ENCODE measurements around the gene MREG. TPM values are rescaled to one million over a fixed set of nuclear protein-coding genes. Genes with fewer than 3 reads are reported as not detected.

MREG gene
- total RNA-seq, 1 donor from 2014 or later: 10.5 TPM

GRCh38 chr2:215919624-215920243, 93.6 kb downstream of the MREG start:
- no peak overlapping the region for H3K4me3 ChIP-seq (ENCODE audit: low read depth, low read length)
- H3K27me3 ChIP-seq (ENCODE audit: control insufficient read depth, insufficient read depth, low read length): no peaks in the 10 kb centered on the region
- H3K36me3 ChIP-seq (ENCODE audit: control insufficient read depth, insufficient read depth, low read length): no peaks in the 10 kb centered on the region
- TF ChIP-seq CTCF (IDR thresholded peaks at IDR 0.05; ENCODE audit: insufficient read depth, low read length, poor library complexity, severe bottlenecking): no peak
- DNase-seq (ENCODE audit: low read depth): no peak

GRCh38 chr2:215918901-215919599, 94.3 kb downstream of the MREG start:
- no peak overlapping the region for H3K4me3 ChIP-seq (ENCODE audit: low read depth, low read length)
- H3K27me3 ChIP-seq (ENCODE audit: control insufficient read depth, insufficient read depth, low read length): no peaks in the 10 kb centered on the region
- DNase-seq (ENCODE audit: low read depth): no peak
- no peaks in the 10 kb centered on the region for H3K36me3 ChIP-seq (ENCODE audit: control insufficient read depth, insufficient read depth, low read length)
- TF ChIP-seq CTCF (IDR thresholded peaks at IDR 0.05; ENCODE audit: insufficient read depth, low read length, poor library complexity, severe bottlenecking): no peak

- Histone ChIP-seq H3K27me3 (ENCODE audit: control insufficient read depth, insufficient read depth, low read length) (no peaks in the 10 kb centered on the region), H3K36me3 (ENCODE audit: control insufficient read depth, insufficient read depth, low read length) (no peaks in the 10 kb centered on the region), H3K4me3 (ENCODE audit: low read depth, low read length) (no peak overlapping the region)
- TF ChIP-seq CTCF (IDR thresholded peaks at IDR 0.05; ENCODE audit: insufficient read depth, low read length, poor library complexity, severe bottlenecking): no peak
- DNase-seq (ENCODE audit: low read depth): peak; percentile 41
These were observed 95.3 kb downstream of the MREG start for GRCh38 chr2:215917953-215918620.

GRCh38 chr2:215915441-215915840, 97.9 kb downstream of the MREG start:
- H3K36me3 ChIP-seq (ENCODE audit: control insufficient read depth, insufficient read depth, low read length): no peaks in the 10 kb centered on the region
- no peak overlapping the region for H3K4me3 ChIP-seq (ENCODE audit: low read depth, low read length)
- no peaks in the 10 kb centered on the region for H3K27me3 ChIP-seq (ENCODE audit: control insufficient read depth, insufficient read depth, low read length)
- TF ChIP-seq CTCF (IDR thresholded peaks at IDR 0.05; ENCODE audit: insufficient read depth, low read length, poor library complexity, severe bottlenecking): no peak
- DNase-seq (ENCODE audit: low read depth): no peak

- no peak for DNase-seq (ENCODE audit: low read depth)
- no peak for TF ChIP-seq CTCF (IDR thresholded peaks at IDR 0.05; ENCODE audit: insufficient read depth, low read length, poor library complexity, severe bottlenecking)
- Histone ChIP-seq H3K27me3 (ENCODE audit: control insufficient read depth, insufficient read depth, low read length) (no peaks in the 10 kb centered on the region), H3K36me3 (ENCODE audit: control insufficient read depth, insufficient read depth, low read length) (no peaks in the 10 kb centered on the region), H3K4me3 (ENCODE audit: low read depth, low read length) (no peak overlapping the region)
These were observed 98.6 kb downstream of the MREG start for GRCh38 chr2:215914777-215915165.

All from kidney epithelial cell (primary cell).